WERI-Rb-1 (cell line): ENCODE measurements around the gene TNFAIP8.

Source experiments
- DNase-seq: peaks from one replicate; pipeline ENCODE4 v3.0.0-alpha.2; 2020
- H3K27ac ChIP-seq: fragments of 250-450 bp; sonication (Bioruptor Pico); 2 replicates; pipeline ENCODE4 v1.5.1; 2020; ENCODE audit warnings: mild to moderate bottlenecking, moderate library complexity
- H3K27me3 ChIP-seq: fragments of 250-450 bp; sonication (Bioruptor Pico); 2 replicates; pipeline ENCODE4 v1.5.1; 2021; ENCODE audit warnings: mild to moderate bottlenecking, low read depth, moderate library complexity; ENCODE audit not compliant: insufficient read depth, severe bottlenecking
- H3K36me3 ChIP-seq: fragments of 250-450 bp; sonication (Bioruptor Pico); 2 replicates; pipeline ENCODE4 v1.5.1; 2020; ENCODE audit warnings: mild to moderate bottlenecking, moderate library complexity
- H3K4me3 ChIP-seq: 2 replicates; pipeline ENCODE4 v1.5.1; 2011; ENCODE audit warnings: low read depth, mild to moderate bottlenecking, control low read depth, low read length
- H3K9me3 ChIP-seq: fragments of 250-450 bp; sonication (Bioruptor Pico); 2 replicates; pipeline ENCODE4 v1.5.1; 2021; ENCODE audit warnings: mild to moderate bottlenecking, moderate library complexity; ENCODE audit not compliant: severe bottlenecking
- CTCF ChIP-seq: IDR thresholded peaks from 2 replicates; pipeline ENCODE4 v1.5.1; 2011; ENCODE audit warnings: low read depth, mild to moderate bottlenecking, control low read depth, inconsistent platforms, low read length

TNFAIP8 gene

GRCh38 chr5:119357808-119358529 is 2.1 kb downstream of the TNFAIP8 start:
- H3K27me3 ChIP-seq, result no peaks in the 10 kb centered on the region
- no peaks in the 10 kb centered on the region for H3K9me3 ChIP-seq
- no peak for TF ChIP-seq CTCF
- DNase-seq, result no peak
- no peak overlapping the region for H3K27ac ChIP-seq
- 0 out of 2 replicates have a peak, but pooled peaks cover 4% of the 10 kb centered on the region for H3K36me3 ChIP-seq
- H3K4me3 ChIP-seq, result no peak overlapping the region

DNA sequence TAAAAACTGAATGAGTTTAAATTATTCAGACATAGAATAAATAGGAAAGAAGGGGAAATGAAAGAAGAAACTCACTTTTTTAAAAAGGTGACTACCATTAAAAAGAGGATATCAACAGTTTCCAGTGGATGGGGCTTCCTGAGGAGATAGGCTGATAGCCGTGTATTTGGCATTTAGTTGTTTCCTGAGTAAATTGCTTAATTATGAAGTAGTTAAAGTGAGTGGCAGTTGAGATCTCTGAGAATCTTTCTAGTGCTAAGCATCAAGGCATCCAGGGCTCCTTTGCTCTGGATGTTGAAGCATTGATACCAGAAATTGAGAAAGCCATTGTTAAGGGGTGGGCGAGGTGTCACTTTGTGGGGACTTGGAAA is 2.7 kb downstream of the TNFAIP8 start:
- Histone ChIP-seq H3K9me3 (no peaks in the 10 kb centered on the region), H3K27me3 (no peaks in the 10 kb centered on the region), H3K27ac (no peak overlapping the region), H3K4me3 (no peak overlapping the region), H3K36me3 (0 out of 2 replicates have a peak, but pooled peaks cover 4% of the 10 kb centered on the region)
- DNase-seq, result no peak
- TF ChIP-seq CTCF, result no peak

DNA sequence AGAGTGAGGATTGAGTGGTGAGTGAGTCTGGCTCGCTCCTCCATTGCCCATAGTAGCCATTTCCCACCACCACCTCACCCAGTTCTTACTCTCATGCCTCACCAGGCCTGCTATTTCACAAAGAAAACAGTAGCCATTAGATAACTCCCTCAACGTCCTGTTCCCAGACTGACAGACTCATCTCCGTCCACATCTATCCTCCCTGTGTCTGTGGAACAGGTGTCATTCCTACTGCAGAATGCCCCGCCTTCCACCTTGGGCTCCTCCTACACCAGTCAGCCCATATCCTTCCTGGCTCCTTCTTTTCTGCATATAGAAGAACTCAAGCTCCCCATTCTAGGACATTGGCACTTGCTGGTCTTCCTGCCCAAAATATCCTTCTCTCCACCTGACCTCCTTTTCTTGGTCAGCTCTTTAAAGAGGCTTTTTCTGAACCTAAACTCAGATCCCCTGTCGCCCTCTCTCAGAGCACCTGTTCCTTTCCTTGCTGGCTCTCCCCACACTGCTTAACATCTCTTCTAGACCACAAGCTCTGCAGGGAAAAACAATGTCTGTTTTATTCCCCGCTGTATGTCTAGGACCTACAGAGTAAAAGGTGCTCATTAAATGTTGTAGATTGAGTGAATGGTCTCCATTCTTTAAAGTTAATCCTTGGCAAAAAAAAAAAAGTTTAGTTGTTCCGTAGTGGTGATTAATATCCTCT is 3.2 kb downstream of the TNFAIP8 start:
- DNase-seq, result no peak
- H3K4me3 ChIP-seq, result no peak overlapping the region
- no peak for TF ChIP-seq CTCF
- 0 out of 2 replicates have a peak, but pooled peaks cover 4% of the 10 kb centered on the region for H3K36me3 ChIP-seq
- no peaks in the 10 kb centered on the region for H3K9me3 ChIP-seq
- no peak overlapping the region for H3K27ac ChIP-seq
- H3K27me3 ChIP-seq, result no peaks in the 10 kb centered on the region

DNA sequence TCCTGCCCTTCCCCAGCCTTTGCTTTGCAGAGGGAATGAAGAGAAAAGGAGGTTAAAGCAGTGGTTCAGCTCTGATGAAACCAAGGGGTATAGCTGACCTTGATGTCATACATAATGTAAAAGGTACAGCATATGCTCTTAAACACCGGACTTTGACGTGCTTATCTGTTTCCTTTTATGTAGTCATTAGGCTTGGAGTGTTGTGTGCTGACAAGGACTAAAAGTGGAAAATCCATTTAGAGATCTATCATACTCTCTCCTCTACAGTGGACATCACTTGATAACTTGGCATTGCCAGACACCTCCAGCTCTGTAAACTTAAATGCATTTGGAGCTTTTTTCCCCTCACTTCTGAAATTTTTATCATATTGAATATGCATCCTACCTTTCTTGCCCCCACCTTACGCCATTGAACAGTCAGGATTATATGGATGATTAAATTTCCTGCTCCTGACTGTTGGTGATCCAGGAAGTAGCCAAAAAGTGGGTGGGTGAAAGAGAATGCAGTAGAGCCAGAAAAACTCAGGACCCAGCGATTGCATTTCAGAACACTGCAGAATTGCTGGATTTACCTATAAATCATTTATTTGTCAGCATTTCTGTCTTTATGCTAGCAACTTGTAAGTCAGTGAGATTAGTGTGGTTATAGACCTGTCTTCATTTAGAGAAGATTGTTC is 4.1 kb downstream of the TNFAIP8 start:
- Histone ChIP-seq H3K27me3 (no peaks in the 10 kb centered on the region), H3K9me3 (no peaks in the 10 kb centered on the region), H3K27ac (no peak overlapping the region), H3K36me3 (0 out of 2 replicates have a peak, but pooled peaks cover 4% of the 10 kb centered on the region), H3K4me3 (no peak overlapping the region)
- TF ChIP-seq CTCF, result no peak
- DNase-seq, result no peak

- Histone ChIP-seq H3K36me3 (0 out of 2 replicates have a peak, but pooled peaks cover 4% of the 10 kb centered on the region), H3K27ac (0 out of 2 replicates have a peak overlapping the region, but pooled peaks have one; percentile 20), H3K9me3 (no peaks in the 10 kb centered on the region), H3K4me3 (no peak overlapping the region), H3K27me3 (no peaks in the 10 kb centered on the region)
- TF ChIP-seq CTCF, result no peak
- no peak for DNase-seq
Measured at GRCh38 chr5:119360905-119361593, 5.2 kb downstream of the TNFAIP8 start.
